H1 (cell line): ENCODE measurements around the gene CHPT1. TPM values are rescaled to one million over a fixed set of nuclear protein-coding genes. Genes with fewer than 3 reads are reported as not detected.

ENCODE experiments used
- CTCF ChIA-PET: fragments of 300-600 bp; sonication (Branson Sonifier 250); formaldehyde crosslinking; loops from one replicate; lab custom pipeline; 2021; ENCODE audit not compliant: partially characterized antibody; lab: Charles Lee
- POLR2A ChIA-PET: fragments of 300-600 bp; sonication (Branson Sonifier 250); formaldehyde crosslinking; loops from one replicate; lab custom pipeline; 2021; ENCODE audit warnings: inconsistent platforms; ENCODE audit not compliant: partially characterized antibody; lab: Charles Lee
- DNase-seq, 2 experiments: peaks; one replicate each; pipeline versions ENCODE4 v3.0.0 to v3.0.0-alpha.2; 2010 to 2022; ENCODE audit warnings: low spot score in 2 of 2, low read depth in 1 of 2, mixed read lengths in 1 of 2
- FAIRE-seq: peaks from 2 replicates; lab custom pipeline; 2011; peaks lifted over from hg19 to GRCh38; lab: Jason Lieb, UNC
- H2AFZ ChIP-seq: 2 replicates; pipeline ENCODE4 v1.8.1; 2012; ENCODE audit warnings: low read length, inconsistent platforms
- H2AK5ac ChIP-seq: 2 replicates; pipeline ENCODE4 v1.6.1; 2013; ENCODE audit warnings: low read depth, low read length
- H2BK120ac ChIP-seq: replicated peaks from 2 replicates; pipeline ENCODE3; 2013; ENCODE audit warnings: low read depth, low read length, inconsistent platforms
- H2BK12ac ChIP-seq: 2 replicates; pipeline ENCODE4 v1.6.1; 2013; ENCODE audit warnings: low read depth, low read length
- H2BK15ac ChIP-seq: 2 replicates; pipeline ENCODE4 v1.6.1; 2013; ENCODE audit warnings: low read length
- H2BK20ac ChIP-seq: 2 replicates; pipeline ENCODE4 v1.6.1; 2013; ENCODE audit warnings: low read length
- H2BK5ac ChIP-seq: 2 replicates; pipeline ENCODE4 v1.6.1; 2013; ENCODE audit warnings: low read depth, low read length
- H3K14ac ChIP-seq: 2 replicates; pipeline ENCODE4 v1.6.1; 2013; ENCODE audit warnings: inconsistent platforms; ENCODE audit not compliant: insufficient read length
- H3K18ac ChIP-seq: 2 replicates; pipeline ENCODE4 v1.6.1; 2013; ENCODE audit warnings: low read length; ENCODE audit errors: extremely low read depth
- H3K23ac ChIP-seq: 2 replicates; pipeline ENCODE4 v1.6.1; 2013; ENCODE audit warnings: inconsistent platforms; ENCODE audit not compliant: insufficient read length
- H3K23me2 ChIP-seq: 2 replicates; pipeline ENCODE4 v1.6.1; 2013; ENCODE audit warnings: low read depth, low read length
- H3K27ac ChIP-seq: 2 replicates; pipeline ENCODE4 v1.6.1; 2011; ENCODE audit warnings: low read depth, low read length, inconsistent platforms
- H3K27me3 ChIP-seq, 4 experiments: replicated peaks in 1 of 4; 1 replicate in 1 of 4; 2 replicates in 3 of 4; pipeline versions ENCODE4 v1.6.1 to v1.8.1; 2011 to 2013; ENCODE audit warnings: low read length in 3 of 4, mild to moderate bottlenecking in 3 of 4, inconsistent platforms in 2 of 4, mixed read lengths in 2 of 4, moderate library complexity in 1 of 4; ENCODE audit not compliant: control insufficient read depth in 3 of 4, insufficient read depth in 3 of 4; ENCODE audit errors: extremely low read depth in 1 of 4
- H3K36me3 ChIP-seq, 4 experiments: 2 replicates each; pipeline versions ENCODE4 v1.6.1 to v1.8.1; 2011 to 2013; ENCODE audit warnings: mild to moderate bottlenecking in 4 of 4, low read length in 3 of 4, moderate library complexity in 2 of 4, control low read depth in 1 of 4, inconsistent platforms in 1 of 4; ENCODE audit not compliant: insufficient read depth in 4 of 4, control insufficient read depth in 2 of 4
- H3K4ac ChIP-seq: replicated peaks from 2 replicates; pipeline ENCODE3; 2013; ENCODE audit warnings: low read length, low read depth, mixed read lengths, inconsistent platforms; ENCODE audit not compliant: insufficient read length
- H3K4me1 ChIP-seq, 4 experiments: replicated peaks in 1 of 4; 1 replicate in 1 of 4; 2 replicates in 3 of 4; pipeline versions ENCODE4 v1.6.1 to v1.8.1; 2011 to 2013; ENCODE audit warnings: low read length in 3 of 4, inconsistent platforms in 2 of 4, mixed read lengths in 1 of 4; ENCODE audit not compliant: insufficient read depth in 4 of 4, control insufficient read depth in 3 of 4
- H3K4me2 ChIP-seq, 2 experiments: 2 replicates each; pipeline versions ENCODE4 v1.6.1 to v1.8.1; 2011 to 2013; ENCODE audit warnings: low read depth in 2 of 2, low read length in 2 of 2, control low read depth in 1 of 2, inconsistent platforms in 1 of 2, mild to moderate bottlenecking in 1 of 2; ENCODE audit not compliant: insufficient read depth in 1 of 2
- H3K4me3 ChIP-seq, 4 experiments: fragments of 200-600, 300-600 bp in 1 of 4; sonication (generic), shearing (Covaris generic), sonication (Bioruptor Twin) in 1 of 4; 2 replicates each; pipeline versions ENCODE4 v1.5.1 to v1.8.1; 2011 to 2016; ENCODE audit warnings: low read length in 4 of 4, low read depth in 3 of 4, control low read depth in 2 of 4, inconsistent platforms in 2 of 4, mild to moderate bottlenecking in 2 of 4, mixed read lengths in 1 of 4, moderate library complexity in 1 of 4; ENCODE audit not compliant: insufficient read depth in 2 of 4; ENCODE audit errors: extremely low read depth in 1 of 4
- H3K56ac ChIP-seq: replicated peaks from 2 replicates; pipeline ENCODE3; 2013; ENCODE audit warnings: low read depth, mild to moderate bottlenecking, mixed read lengths, low read length, inconsistent platforms; ENCODE audit not compliant: insufficient read length
- H3K79me1 ChIP-seq: 2 replicates; pipeline ENCODE4 v1.6.1; 2013; ENCODE audit warnings: low read depth, low read length, control low read depth
- H3K79me2 ChIP-seq, 2 experiments: 2 replicates each; pipeline versions ENCODE4 v1.6.1 to v1.8.1; 2012 to 2013; ENCODE audit warnings: low read length in 2 of 2, mild to moderate bottlenecking in 2 of 2, inconsistent platforms in 1 of 2; ENCODE audit not compliant: insufficient read depth in 2 of 2, control insufficient read depth in 1 of 2
- H3K9ac ChIP-seq, 4 experiments: replicated peaks in 1 of 4; 1 replicate in 1 of 4; 2 replicates in 3 of 4; pipeline versions ENCODE4 v1.6.1 to v1.8.1; 2011 to 2013; ENCODE audit warnings: low read depth in 3 of 4, low read length in 3 of 4, control low read depth in 2 of 4, mild to moderate bottlenecking in 2 of 4, moderate library complexity in 2 of 4, inconsistent platforms in 1 of 4; ENCODE audit errors: extremely low read depth in 1 of 4
- H3K9me3 ChIP-seq, 2 experiments: 2 replicates each; pipeline versions ENCODE4 v1.6.1 to v1.8.1; 2012 to 2013; ENCODE audit warnings: mild to moderate bottlenecking in 2 of 2, moderate library complexity in 2 of 2, control low read depth in 1 of 2, inconsistent platforms in 1 of 2, low read depth in 1 of 2, low read length in 1 of 2, mixed read lengths in 1 of 2; ENCODE audit not compliant: insufficient read depth in 2 of 2
- H4K20me1 ChIP-seq, 2 experiments: replicated peaks in 1 of 2; 2 replicates each; pipeline versions ENCODE3 to v1.8.1; 2011 to 2013; ENCODE audit warnings: inconsistent platforms in 2 of 2, low read length in 2 of 2, mild to moderate bottlenecking in 1 of 2; ENCODE audit not compliant: insufficient read depth in 2 of 2, control insufficient read depth in 1 of 2
- H4K5ac ChIP-seq: 2 replicates; pipeline ENCODE4 v1.6.1; 2013; ENCODE audit warnings: low read length, low read depth, mixed read lengths, inconsistent platforms; ENCODE audit not compliant: insufficient read length
- H4K8ac ChIP-seq: 2 replicates; pipeline ENCODE4 v1.8.0; 2013; ENCODE audit warnings: mild to moderate bottlenecking, moderate library complexity, low read length, inconsistent platforms; ENCODE audit not compliant: insufficient read depth; ENCODE audit errors: extremely low read depth
- H4K91ac ChIP-seq: replicated peaks from 2 replicates; pipeline ENCODE3; 2013; ENCODE audit warnings: low read length, mixed read lengths, inconsistent platforms; ENCODE audit not compliant: insufficient read length
- CBX8 ChIP-seq: fragments of 300-800, 300-1000 bp; sonication (generic); IDR thresholded peaks from 2 replicates; pipeline ENCODE4 v1.7.1; 2016; ENCODE audit warnings: low read depth, low read length, borderline replicate concordance
- CHD2 ChIP-seq: IDR thresholded peaks from 2 replicates; pipeline ENCODE4 v1.6.1; 2012; ENCODE audit warnings: low read length, improper control_type of control experiment
- CTCF ChIP-seq, 3 experiments: IDR thresholded peaks; 1 replicate in 2 of 3; 2 replicates in 1 of 3; pipeline versions ENCODE4 v1.5.1 to v1.6.1; 2011; ENCODE audit warnings: low read length in 3 of 3, mild to moderate bottlenecking in 3 of 3, inconsistent platforms in 2 of 3, low read depth in 1 of 3, moderate library complexity in 1 of 3; ENCODE audit not compliant: insufficient read depth in 1 of 3; ENCODE audit errors: control extremely low read depth in 1 of 3
- EP300 ChIP-seq, 2 experiments: IDR thresholded peaks; 1 replicate in 1 of 2; 2 replicates in 1 of 2; pipeline ENCODE4 v1.6.1; 2011 to 2012; ENCODE audit warnings: low read depth in 2 of 2, low read length in 2 of 2, mild to moderate bottlenecking in 2 of 2, borderline replicate concordance in 1 of 2, inconsistent platforms in 1 of 2, moderate library complexity in 1 of 2
- EZH2 ChIP-seq: fragments of 200-600 bp; sonication (generic); IDR thresholded peaks from 2 replicates; pipeline ENCODE4 v1.7.1; 2012; ENCODE audit warnings: low read depth, mild to moderate bottlenecking, moderate library complexity, low read length, inconsistent platforms; ENCODE audit not compliant: severe bottlenecking
- HDAC6 ChIP-seq: IDR thresholded peaks from one replicate; pipeline ENCODE4 v1.7.1; 2012; ENCODE audit warnings: low read depth, mild to moderate bottlenecking, inconsistent platforms, low read length, moderate library complexity
- RAD21 ChIP-seq, 2 experiments: IDR thresholded peaks in 1 of 2; conservative IDR thresholded peaks in 1 of 2; 2 replicates each; pipeline ENCODE4 v1.6.1; 2011; ENCODE audit warnings: low read depth in 2 of 2, low read length in 2 of 2, improper control_type of control experiment in 1 of 2, inconsistent platforms in 1 of 2, mild to moderate bottlenecking in 1 of 2, moderate library complexity in 1 of 2
- RBBP5 ChIP-seq: IDR thresholded peaks from 2 replicates; pipeline ENCODE4 v1.7.1; 2012; ENCODE audit warnings: low read depth, mild to moderate bottlenecking, inconsistent platforms, low read length, moderate library complexity, borderline replicate concordance
- SIN3A ChIP-seq, 2 experiments: IDR thresholded peaks in 1 of 2; conservative IDR thresholded peaks in 1 of 2; 2 replicates each; pipeline ENCODE4 v1.6.1; 2011 to 2012; ENCODE audit warnings: low read length in 2 of 2, improper control_type of control experiment in 1 of 2, low read depth in 1 of 2, mild to moderate bottlenecking in 1 of 2
- SRF ChIP-seq: IDR thresholded peaks from 2 replicates; pipeline ENCODE4 v1.6.1; 2011; ENCODE audit warnings: mild to moderate bottlenecking, low read depth, low read length, moderate library complexity
- WGBS, 2 experiments: shearing (Covaris generic) in 1 of 2; methylation state at CpG; one replicate each; pipeline versions ENCODE4 v1.1.6 to v1.1.7; 2013 to 2015; ENCODE audit warnings: low lambda C conversion rate in 2 of 2, mixed read lengths in 2 of 2, inconsistent platforms in 1 of 2, low coverage in 1 of 2, missing lambda C conversion rate in 1 of 2; ENCODE audit not compliant: insufficient replicate concordance in 2 of 2, insufficient coverage in 1 of 2, insufficient read length in 1 of 2; ENCODE audit errors: extremely low coverage in 1 of 2, missing lambda C conversion rate in 1 of 2; 5-methylcytosine and 5-hydroxymethylcytosine counted together
- polyA plus RNA-seq, 7 experiments: library from polyadenylated mRNA; depleted of rRNA in 3 of 7; stranded (reverse) in 5 of 7; unstranded in 2 of 7; fragments of >200 nt in 5 of 7; fragments of 200-250 nt in 2 of 7; gene quantifications; 1 replicate in 5 of 7; 2 replicates in 1 of 7; 4 replicates in 1 of 7; pipeline versions ENCODE4 v1.2.1 to v1.2.3, GENCODE V29; 2011 to 2013; ENCODE audit warnings: missing spikeins in 2 of 7, mixed read lengths in 2 of 7
- total RNA-seq: library from RNA; stranded (reverse); fragmentation: NEBNext Ultra II Directional; extraction: Animal tissue kit (Norgen Biotek cat#: 25700); gene quantifications from 2 replicates; pipeline ENCODE4 v1.2.1, GENCODE V29; 2021

The CHPT1 gene
- total and polyA plus RNA-seq, 2 of the 8 experiments (the other 6 are each of a cell fraction or from before 2014, with no cell fraction given): 13.3 to 22.5 TPM

- Histone ChIP-seq H3K79me2 (no peaks in the 10 kb centered on the region), H3K27me3 (no peaks in the 10 kb centered on the region), H2AK5ac (no peak overlapping the region), H2AFZ (no peak overlapping the region), H4K91ac (no peak overlapping the region), H3K14ac (no peak overlapping the region), H3K4ac (no peak overlapping the region), H2BK20ac (no peak overlapping the region), H3K27ac (no peak overlapping the region), H2BK120ac (no peak overlapping the region), H4K5ac (no peak overlapping the region), H3K79me1 (no peaks in the 10 kb centered on the region), H2BK12ac (no peak overlapping the region), H2BK15ac (no peak overlapping the region), H3K56ac (no peak overlapping the region), H3K9me3 (no peaks in the 10 kb centered on the region), H3K23ac (no peak overlapping the region), H3K36me3 (peaks cover 3 to 42% (median 12%) of the 10 kb centered on the region in 4 experiments; a peak in 7 of 8 replicates), H4K8ac (no peak overlapping the region), H3K4me1 (no peaks in the 10 kb centered on the region), H3K4me3 (no peak overlapping the region), H4K20me1 (no peaks in the 10 kb centered on the region), H3K18ac (no peak overlapping the region), H3K23me2 (no peaks in the 10 kb centered on the region), H3K9ac (no peak overlapping the region), H2BK5ac (no peak overlapping the region), H3K4me2 (no peak overlapping the region)
- no peak for FAIRE-seq
- POLR2A ChIA-PET: no interaction called here
- CTCF ChIA-PET: interaction anchor here (0.6 to 2.7 kb wide), 9 partner anchors 9 to 64 kb away, joined by 3 to 13 read pairs (median 3); partner anchors contain the start of gene GNPTAB
- 85% methylated on average over 2 of the region's 2 CpGs; no CpG with 5 or more reads in 1 of the 2 experiments for WGBS, 2 experiments
- DNase-seq: no peak
- TF ChIP-seq HDAC6 (no peak), SIN3A (conservative IDR thresholded peaks at IDR 0.05 in 1 of 2, IDR thresholded peaks at IDR 0.05 in 1 of 2; ENCODE audit: low read depth in 1 of 2, low read length in 2 of 2) (no peak), CHD2 (no peak), CTCF (IDR thresholded peaks at IDR 0.05; ENCODE audit: control extremely low read depth in 1 of 3, insufficient read depth in 1 of 3, low read depth in 1 of 3, low read length in 3 of 3) (no peak), SRF (no peak), RAD21 (IDR thresholded peaks at IDR 0.05 in 1 of 2, conservative IDR thresholded peaks at IDR 0.05 in 1 of 2; ENCODE audit: low read depth in 2 of 2, low read length in 2 of 2) (no peak), RBBP5 (no peak), EP300 (IDR thresholded peaks at IDR 0.05; ENCODE audit: borderline replicate concordance in 1 of 2, low read depth in 2 of 2, low read length in 2 of 2) (no peak), EZH2 (no peak), CBX8 (no peak)
Measured at GRCh38 chr12:101775816-101776215, 78.4 kb downstream of the CHPT1 start.
